Measurements from ENCODE around the gene GPR176.

The GPR176 gene

DNA sequence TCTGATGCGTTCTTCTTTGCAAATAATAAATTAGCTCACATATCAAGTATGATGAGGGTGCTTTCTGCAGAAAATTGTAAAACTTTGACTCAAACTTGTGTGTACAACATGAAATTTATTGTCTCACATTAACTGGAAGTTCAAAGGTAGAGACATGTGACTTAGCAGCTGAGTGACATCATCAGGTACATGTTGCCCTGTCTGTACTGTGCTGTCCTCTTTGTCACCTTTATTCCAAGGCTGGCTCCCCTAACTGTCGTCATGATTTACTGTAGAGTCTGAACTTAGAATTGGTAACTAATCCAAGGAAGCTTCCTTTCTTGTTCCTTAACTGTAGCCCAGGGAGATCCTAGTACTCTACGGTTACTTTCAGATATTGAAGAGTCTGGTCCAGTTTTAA lies 125.1 kb downstream of the GPR176 start:
- TF ChIP-seq, protein P1, sequence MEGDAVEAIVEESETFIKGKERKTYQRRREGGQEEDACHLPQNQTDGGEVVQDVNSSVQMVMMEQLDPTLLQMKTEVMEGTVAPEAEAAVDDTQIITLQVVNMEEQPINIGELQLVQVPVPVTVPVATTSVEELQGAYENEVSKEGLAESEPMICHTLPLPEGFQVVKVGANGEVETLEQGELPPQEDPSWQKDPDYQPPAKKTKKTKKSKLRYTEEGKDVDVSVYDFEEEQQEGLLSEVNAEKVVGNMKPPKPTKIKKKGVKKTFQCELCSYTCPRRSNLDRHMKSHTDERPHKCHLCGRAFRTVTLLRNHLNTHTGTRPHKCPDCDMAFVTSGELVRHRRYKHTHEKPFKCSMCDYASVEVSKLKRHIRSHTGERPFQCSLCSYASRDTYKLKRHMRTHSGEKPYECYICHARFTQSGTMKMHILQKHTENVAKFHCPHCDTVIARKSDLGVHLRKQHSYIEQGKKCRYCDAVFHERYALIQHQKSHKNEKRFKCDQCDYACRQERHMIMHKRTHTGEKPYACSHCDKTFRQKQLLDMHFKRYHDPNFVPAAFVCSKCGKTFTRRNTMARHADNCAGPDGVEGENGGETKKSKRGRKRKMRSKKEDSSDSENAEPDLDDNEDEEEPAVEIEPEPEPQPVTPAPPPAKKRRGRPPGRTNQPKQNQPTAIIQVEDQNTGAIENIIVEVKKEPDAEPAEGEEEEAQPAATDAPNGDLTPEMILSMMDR (conservative IDR thresholded peaks at IDR 0.05; ENCODE audit: low read length), result no peak
- H3K4me3 ChIP-seq (ENCODE audit: low read length), result no peak overlapping the region

DNA sequence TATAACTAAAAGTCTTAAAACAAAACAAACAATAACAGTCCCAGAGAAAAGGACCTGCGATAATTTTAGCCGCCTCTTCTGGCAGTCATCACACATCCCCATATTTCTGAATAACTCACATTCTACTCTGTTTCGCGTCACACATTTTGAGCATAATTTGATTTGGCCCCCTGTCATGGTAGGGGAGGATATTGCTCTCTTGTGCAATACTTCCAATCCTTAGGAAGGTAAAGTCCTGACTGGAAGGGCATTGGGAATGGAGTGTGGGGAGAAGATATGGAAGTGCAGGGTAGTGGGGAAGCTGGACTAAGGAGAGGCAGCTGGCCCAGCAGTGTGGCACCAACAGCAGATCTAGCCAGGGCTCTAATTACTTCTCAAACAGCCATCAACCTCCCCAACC lies 126.1 kb downstream of the GPR176 start:
- DNase-seq (ENCODE audit: low read depth), result no peak
- TF ChIP-seq, protein P1 (conservative IDR thresholded peaks at IDR 0.05; ENCODE audit: low read length), result no peak
- H3K4me3 ChIP-seq (ENCODE audit: low read length), result no peak overlapping the region

More for the DNA sequence above, 125.1 kb downstream of the GPR176 start:
- DNase-seq (ENCODE audit: low read depth), result no peak

DNA sequence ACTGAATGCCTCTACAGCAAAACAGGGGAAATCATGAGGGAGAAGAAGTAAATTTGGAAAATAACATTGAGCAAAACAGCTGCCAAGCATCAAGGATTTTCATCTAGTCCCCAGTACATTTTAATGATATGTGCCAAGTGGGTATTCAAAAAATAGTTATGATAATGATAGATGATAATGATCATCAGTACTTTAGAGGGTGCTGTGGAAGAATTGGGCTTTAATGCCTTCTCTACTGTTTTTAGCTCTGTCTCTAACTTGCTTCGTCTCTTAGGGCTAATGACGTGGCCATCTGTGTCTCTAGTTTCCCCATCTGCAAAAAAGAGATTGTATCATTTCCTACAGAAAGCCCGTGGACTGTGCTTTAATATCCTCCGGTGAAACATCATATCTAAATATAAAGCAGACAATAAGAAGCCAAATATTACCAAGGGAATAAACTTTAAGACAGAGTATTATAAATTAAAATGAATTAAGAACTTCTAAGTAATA lies 127.2 kb downstream of the GPR176 start:
- TF ChIP-seq, protein P1 (conservative IDR thresholded peaks at IDR 0.05; ENCODE audit: low read length), result no peak
- DNase-seq (ENCODE audit: low read depth), result no peak
- no peak overlapping the region for H3K4me3 ChIP-seq (ENCODE audit: low read length)

DNA sequence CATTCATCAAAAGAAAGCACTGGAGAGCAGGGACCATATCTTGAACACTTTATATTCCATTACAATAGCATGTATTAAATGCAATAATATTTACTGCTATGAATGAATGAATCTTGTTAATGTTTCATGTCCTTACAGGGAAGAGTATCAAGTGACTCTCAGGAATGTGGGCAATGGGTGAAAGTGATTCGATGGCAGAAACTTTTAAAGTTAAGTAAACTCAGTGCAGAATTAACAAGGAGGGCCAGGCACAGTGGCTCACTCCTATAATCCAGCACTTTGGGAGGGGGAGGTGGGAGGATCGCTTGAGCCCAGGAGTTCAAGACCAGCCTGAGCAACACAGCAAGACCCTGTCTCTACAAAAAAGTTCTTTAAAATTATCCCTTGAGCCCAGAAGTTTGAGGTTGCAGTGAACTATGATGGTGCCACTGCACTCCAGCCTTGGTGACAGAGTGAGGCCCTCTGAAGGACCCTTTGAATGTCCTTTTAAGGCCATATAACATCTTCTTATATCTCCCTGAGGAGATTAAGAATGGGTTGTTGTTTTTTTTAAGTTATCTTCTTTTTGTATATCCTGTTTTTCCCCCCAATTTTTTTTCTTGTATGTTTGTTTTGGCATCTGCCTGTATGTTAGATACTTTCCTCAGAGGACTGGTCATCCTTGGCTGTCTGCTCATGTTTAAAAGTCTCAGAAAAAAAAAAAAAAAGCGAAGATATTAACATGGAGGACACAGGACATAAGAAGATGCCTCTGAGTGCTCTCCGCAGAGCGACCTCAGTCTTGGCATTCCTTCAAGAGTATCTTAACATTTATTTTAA lies 127.8 kb downstream of the GPR176 start:
- DNase-seq (ENCODE audit: low read depth), result no peak
- TF ChIP-seq, protein P1 (conservative IDR thresholded peaks at IDR 0.05; ENCODE audit: low read length), result no peak
- H3K4me3 ChIP-seq (ENCODE audit: low read length), result no peak overlapping the region

DNA sequence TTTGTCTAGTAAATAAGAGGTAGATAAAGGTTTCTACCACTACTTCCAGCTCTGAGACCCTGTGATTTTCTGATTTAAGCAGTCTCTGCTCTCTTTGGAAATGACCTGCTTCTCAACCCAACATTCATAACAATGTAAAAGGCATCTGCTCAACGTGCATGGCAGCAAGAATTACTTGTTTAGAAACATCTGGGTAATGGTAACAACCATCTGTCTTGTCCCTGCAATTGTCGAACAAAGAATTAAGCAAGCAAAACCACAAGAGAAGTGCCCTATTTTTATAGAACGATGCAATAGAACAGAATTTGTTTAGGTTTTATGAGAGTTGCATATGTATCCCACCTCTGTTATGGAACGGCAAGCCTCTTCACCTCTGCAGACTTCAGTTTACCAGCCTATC lies 130.3 kb downstream of the GPR176 start:
- TF ChIP-seq, protein P1 (conservative IDR thresholded peaks at IDR 0.05; ENCODE audit: low read length), result no peak
- H3K4me3 ChIP-seq (ENCODE audit: low read length), result no peak overlapping the region

DNA sequence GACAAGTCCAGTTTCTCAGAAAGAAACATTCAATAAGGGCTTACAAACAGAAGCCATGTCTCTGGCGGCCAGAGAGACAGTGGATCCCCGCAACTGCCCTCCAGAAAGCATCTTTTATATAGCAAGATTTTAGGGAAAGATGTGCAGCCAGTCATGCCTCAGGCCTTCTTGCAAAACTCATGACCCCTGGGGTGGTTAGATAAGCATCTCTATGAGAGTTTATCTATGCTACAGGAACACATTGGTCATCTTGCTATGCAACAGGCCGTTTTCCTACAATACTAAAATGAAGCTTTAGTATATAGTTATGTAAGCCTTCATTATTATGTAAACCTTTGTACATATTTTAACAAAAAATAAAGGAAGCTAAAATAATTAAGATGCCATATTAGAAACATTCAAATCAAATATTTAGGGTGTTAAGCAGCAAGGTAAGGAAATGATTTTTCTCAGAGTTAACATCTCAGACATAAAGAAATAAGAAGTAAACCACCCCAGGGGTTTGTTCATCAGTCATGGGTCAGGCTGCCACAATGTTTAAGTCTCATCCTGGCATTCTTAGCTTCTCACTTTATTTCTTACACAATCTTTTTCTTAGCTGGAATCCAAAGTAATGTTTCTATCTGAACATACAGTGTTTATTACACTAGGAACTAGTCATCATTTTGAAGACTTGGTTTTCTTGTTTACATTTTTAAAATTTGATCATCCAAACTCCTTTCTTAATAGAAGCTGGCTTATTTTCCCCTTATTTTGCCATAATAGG lies 131.1 kb downstream of the GPR176 start:
- H3K4me3 ChIP-seq (ENCODE audit: low read length), result no peak overlapping the region
- peak; percentile 63 for DNase-seq (ENCODE audit: low read depth)
- TF ChIP-seq, protein P1 (conservative IDR thresholded peaks at IDR 0.05; ENCODE audit: low read length), result no peak

More for the DNA sequence above, 130.3 kb downstream of the GPR176 start:
- DNase-seq (ENCODE audit: low read depth), result peak; percentile 81
